ENCODE results near the gene RNF220.

RNF220 gene

DNA sequence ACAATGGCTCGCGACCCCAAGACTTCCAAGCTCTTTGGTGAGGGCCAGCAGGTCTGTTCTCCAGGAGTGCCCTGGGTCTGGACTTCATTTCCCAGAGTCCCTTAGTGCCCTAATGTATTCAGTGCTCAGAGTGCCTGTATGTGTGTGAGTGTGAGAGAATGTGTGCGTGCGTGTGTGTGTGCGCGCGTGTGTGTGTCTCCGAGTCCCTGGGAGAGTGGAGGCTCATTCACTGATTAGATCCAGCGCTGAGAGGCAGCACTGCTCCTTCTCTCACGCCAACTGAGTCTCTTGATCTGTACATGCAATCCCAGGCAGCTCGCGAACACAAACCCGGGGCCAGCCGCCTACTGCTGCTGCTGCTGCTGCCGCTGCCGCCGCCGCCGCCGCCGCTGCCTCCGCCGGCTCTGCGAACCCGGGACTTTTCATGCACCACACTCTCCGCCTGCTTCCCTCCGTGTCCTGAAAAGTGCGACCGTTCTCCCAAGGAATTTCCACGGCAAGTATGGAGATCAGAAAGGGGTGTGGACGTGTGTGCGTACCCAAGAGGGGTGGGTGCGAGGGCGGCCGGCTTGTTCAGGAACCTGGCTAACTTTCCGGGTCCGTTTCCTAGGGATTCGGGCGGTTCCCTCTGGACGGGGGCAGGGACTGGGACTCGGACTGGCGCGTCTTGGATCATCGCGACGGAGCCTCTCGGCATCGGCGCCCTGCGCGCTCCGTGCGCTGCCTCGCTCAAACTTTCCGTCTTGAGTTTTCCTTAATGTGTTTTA is at the start of gene RNF220:
TSS of gene RNF220 (plus strand) at position 225 of the 767 bp plus-strand sequence.
- peak; percentile 34 for DNase-seq

DNA sequence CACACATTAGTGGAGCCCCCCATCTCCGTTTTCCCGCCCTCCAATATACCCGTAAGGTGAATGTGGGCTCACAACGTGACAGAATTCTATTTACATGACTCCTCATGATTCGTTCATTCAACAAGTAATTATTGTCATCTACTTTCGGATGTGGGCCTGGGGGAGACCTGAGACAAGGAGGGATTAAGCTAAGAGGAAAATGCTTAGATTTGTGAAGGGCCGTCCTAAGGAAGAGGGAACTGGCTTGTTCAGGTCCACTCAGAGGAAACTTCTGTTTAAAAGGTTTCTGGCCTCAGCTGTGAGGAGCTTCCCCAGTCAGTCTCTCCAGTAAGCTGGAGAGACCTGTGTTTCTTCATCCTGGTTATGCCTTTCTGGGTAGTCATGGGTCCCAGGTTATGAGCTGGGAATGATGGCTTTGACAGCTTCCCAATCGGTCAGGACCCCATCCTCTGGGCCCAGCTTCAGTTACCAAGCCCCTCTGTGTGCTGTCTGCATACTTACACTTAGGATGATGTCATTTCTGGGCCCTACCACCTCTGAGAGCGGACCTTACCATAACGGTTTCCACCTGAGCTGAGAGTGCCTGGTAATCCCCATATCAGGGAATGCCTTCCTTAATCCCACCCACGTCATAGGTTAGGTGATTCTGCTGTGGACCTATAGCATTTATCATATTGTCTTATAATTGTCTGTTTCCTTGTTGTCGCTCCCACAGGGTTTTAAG is 49.3 kb upstream of the RNF220 start:
- no peak for DNase-seq

DNA sequence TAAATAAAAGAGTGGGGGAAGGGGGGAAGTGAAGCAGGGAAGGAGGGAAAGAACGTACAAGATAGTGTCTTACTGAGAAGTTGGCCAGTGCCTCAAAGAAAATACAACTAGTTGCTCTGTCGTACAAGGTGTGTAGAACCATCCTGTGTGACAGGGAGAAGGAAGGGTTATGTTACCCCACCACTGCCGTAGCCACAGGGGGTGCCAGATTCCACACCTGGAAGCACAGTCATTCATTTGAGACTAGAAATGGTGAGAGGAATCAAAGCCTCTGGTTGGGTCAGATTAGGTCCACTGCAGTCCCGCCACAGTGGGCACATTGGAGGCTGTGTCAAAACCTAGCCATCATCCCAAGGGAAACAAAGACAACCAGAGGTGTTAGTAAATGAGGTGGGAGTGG is 47.3 kb upstream of the RNF220 start:
- DNase-seq = no peak

DNA sequence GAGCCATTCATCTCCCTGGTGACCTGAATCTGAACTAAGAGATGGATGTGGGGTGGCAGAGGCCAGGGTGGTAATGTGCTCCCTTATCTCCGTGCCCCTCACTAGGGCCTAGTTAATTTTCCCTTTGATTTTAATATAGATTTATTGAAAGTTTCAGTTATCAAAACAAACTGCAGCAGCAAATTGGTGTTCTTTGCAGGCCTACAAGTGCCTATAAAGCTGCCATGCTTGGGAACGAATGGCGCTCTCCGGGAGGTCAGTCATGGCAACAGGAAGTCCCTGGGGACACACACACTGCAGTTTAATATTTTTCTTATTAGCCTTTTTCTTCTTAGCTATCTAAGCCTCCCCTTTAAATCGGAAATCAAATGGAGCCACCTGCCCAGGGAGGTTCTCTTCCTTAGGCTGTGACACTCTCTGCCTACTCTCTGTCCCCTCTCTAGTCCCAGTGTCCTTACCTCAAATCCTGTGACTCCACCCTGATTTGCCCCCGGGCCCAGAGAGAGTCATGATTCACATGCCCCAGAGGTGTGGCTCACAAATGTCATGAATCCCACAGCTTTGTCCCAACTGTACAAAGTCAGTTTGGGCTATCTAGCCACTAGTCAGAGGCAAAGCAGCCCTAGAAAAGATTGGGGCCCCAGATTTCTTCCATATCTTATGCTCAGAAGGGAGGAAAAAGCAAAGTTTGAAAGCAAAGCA is 45.7 kb upstream of the RNF220 start:
- no peak for DNase-seq

- no peak for DNase-seq
These were observed 43.6 kb upstream of the RNF220 start for GRCh38 chr1:44361478-44361877.

DNA sequence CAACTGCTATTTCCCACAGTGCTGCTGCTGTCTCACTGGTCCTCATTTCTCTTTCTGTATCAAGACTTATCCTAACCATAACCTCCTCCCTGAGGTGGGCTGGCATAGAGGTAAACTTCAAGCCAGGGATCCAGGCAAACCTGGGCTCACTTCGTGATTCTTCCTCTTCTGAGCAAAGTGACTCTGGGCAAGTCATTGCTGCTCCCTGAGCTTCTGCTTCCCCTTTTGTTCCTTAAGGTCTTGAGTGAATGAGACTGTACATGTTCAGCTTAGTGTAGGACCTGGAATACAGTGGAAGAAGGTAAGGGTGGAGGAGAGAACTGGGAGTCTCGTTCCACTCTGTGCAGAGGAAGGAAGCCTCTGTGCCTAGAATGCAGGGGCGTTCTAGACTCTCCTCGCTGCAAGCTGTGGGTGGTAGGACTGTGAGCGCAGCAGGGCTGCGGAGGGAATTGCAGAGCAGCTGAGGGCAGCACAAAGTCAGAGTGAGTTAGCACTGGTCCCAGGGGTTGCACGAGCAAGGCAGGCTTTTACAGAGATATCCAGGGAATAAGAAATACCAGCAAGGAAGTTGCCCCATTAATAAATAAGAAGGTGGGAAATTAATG is 38.6 kb upstream of the RNF220 start:
- no peak for DNase-seq

GRCh38 chr1:44367944-44368343 is 37.1 kb upstream of the RNF220 start:
- no peak for DNase-seq

GRCh38 chr1:44368471-44369151 is 36.4 kb upstream of the RNF220 start:
- DNase-seq = no peak

- DNase-seq = no peak
These were observed 33.8 kb upstream of the RNF220 start for GRCh38 chr1:44371206-44371605.

DNA sequence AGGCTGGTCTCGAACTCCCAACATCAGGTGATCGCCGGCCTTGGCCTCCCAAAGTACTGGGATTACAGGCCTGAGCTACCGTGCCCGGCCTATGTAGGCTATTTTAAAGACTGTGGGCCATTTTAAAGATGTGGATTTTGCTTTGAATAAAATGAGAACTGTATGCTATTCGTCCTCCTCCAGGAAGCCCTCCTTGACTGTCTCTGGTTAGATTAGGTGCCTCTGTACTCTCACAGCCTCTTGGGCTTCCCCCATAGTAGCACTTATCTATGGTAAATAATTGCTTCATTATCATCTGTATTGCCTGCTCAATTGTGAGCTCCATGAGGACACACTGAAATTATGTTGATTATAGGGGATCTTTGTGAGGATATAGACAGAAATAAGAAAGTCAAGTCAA is 29.5 kb upstream of the RNF220 start:
- no peak for DNase-seq

DNA sequence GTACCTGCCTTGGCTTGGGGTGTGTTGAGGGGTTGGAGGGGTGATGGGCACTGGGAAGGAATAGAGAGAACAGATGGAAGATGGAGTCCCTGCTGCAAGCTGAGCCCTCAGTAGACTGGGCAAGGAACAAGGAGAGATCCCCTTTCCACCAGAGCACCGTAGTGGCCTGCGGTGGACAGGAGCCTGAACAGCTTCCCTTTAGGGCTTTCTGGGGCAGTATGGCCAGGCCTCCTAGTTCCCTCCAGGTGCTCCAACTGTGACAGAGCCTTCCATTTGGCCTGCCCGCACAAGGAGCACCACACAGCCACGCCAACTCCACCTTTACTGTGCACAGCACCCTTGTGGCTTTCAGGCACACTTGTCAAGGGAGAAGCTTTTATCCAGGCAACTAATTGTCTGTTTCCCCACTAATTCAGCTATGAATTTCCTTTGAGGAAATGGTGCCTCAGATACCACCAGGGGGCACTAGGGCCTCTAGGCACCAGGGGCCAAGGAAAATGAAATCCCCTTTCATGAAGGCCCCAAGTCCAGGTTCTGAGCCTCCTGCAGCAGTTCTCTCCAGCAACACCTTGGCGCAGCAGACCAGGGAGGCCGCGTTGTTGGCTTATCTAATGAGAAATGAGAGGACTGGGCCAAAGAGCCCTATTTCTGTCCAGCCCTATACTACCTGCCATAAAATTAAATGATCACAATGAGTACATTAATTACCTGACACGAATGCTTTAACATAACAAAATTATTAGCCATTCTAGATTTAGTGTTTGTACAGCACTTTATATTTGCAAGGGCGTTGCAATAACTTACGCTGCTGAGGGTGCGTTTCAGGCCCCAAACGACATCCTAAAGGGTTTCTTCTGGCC is 26.9 kb upstream of the RNF220 start:
- DNase-seq = no peak

- no peak for DNase-seq
These were observed 24.3 kb upstream of the RNF220 start for GRCh38 chr1:44380666-44381177.

DNA sequence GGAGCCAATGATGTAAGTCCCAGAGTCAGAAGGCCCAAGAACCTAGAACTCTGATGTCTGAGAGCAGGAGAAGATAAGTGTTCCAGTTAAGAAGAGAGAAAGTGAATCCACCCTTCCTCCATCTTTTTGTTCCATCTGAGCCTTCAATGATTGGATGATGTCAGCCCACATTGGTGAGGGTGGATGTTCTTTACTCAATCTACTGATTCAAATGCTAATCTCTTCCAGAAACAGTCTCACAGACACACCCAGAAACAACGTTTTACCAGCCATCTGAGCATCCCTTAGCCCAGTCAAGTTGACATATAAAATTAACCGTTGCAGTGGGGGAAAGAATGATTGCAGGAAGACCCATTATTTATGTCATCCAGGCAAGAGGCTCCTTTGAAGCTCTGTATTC is 16.5 kb upstream of the RNF220 start:
- DNase-seq = no peak

- DNase-seq = no peak
These were observed 15.6 kb upstream of the RNF220 start for GRCh38 chr1:44389437-44389836.

GRCh38 chr1:44390277-44390676 is 14.8 kb upstream of the RNF220 start:
- no peak for DNase-seq

DNA sequence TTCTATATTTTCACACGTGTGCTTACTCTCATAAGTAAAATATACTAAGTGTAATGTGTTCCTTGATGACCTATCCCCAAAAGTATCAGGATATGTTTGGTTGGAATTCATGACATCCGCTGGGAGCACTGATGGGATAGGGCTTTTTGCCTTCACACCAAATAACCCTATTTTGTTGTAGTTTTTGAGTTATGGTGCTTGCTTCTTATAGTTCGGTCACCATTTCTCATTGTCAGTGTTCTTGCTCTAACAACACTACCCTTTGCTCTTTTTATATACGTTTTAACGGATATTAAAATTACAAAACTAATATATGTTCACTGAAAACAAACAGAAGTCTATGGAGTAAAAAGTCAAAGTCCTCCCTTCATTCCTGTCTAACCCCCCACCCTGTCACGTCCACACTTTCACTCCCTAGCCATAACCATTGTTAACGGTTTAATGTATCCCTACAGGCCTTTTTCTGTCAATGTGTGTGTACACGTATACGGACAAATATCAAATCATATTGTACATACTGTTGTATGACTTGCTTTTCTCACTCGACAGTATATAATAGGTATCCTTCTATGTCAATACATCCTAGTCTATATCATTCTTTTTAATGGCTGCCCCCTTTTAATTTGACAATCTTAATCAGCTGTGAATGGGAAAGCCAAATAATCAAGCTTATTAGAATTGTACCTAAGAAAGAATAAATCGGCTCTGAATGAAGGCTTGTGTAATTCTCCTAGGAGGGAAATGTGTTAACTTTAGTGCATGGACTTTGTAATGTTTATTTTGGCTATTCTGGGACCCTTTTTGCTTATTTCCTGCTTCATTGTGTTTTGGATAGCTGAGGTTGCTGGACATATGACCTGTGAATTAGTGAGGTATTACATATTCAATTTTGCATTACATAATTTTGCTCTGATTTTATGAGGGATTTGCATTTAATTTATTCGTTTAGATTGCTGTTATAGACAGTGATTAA is 3.5 kb upstream of the RNF220 start:
- no peak for DNase-seq

DNA sequence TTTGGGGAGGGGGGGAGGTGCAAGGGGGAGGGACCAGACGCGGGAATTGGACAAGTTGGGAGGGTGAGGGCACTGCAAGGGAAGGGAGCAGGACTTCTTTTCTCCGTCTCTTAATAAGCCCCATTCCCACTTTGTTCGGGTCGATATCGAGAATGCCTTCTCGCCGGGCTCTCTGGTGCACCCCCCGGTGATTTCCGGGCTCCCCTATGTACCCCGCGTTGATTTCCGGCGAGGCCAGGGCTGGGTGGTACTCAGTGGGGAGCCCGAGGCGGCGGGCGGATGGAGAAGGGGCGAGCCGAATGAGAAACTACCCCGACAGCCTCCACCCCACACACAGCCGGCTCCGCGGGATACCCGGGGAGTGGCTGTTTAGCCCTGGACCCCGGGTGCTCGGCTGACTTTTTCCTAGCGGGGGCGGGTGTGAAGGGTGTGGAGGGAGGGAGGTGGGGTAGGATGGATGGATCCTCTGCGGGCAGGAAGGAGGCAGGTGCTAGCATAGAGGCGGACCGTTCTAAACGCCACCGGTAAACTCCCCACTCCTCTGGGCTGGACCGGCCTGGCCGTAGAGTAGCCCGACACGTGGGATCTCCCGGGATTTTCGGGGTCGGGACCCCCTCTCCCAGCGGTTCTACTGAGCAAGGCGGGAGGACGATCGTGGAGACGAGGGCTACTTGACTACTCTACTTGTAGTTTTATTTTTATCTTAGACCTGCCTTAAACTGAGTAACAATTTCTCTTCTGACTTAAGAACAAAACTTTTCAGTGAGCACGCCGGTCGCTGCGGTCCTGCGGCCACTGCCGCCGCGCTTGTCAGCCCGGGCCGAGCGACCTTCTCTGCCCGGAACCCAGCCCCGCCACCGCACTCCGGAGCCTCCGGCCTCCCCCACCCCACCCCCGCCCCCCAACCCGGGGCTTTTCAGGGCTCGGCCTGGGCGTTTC is 1.0 kb downstream of the RNF220 start:
- DNase-seq = no peak

GRCh38 chr1:44406737-44407429 is 1.8 kb downstream of the RNF220 start:
- no peak for DNase-seq

Measured in DMS79 (cell line).